Measurements from ENCODE around the gene KLHL34.

- TF ChIP-seq, protein P1, sequence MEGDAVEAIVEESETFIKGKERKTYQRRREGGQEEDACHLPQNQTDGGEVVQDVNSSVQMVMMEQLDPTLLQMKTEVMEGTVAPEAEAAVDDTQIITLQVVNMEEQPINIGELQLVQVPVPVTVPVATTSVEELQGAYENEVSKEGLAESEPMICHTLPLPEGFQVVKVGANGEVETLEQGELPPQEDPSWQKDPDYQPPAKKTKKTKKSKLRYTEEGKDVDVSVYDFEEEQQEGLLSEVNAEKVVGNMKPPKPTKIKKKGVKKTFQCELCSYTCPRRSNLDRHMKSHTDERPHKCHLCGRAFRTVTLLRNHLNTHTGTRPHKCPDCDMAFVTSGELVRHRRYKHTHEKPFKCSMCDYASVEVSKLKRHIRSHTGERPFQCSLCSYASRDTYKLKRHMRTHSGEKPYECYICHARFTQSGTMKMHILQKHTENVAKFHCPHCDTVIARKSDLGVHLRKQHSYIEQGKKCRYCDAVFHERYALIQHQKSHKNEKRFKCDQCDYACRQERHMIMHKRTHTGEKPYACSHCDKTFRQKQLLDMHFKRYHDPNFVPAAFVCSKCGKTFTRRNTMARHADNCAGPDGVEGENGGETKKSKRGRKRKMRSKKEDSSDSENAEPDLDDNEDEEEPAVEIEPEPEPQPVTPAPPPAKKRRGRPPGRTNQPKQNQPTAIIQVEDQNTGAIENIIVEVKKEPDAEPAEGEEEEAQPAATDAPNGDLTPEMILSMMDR (IDR thresholded peaks at IDR 0.05) = no peak
- TF ChIP-seq MAX (IDR thresholded peaks at IDR 0.05; ENCODE audit: low read depth) (no peak), EZH2phosphoT487 (IDR thresholded peaks at IDR 0.05; ENCODE audit: borderline replicate concordance, low read depth) (no peak), RCOR1 (IDR thresholded peaks at IDR 0.05; ENCODE audit: low read length) (no peak), POLR2AphosphoS5 (IDR thresholded peaks at IDR 0.05; ENCODE audit: low read depth, low read length) (no peak), RXRA (IDR thresholded peaks at IDR 0.05; ENCODE audit: borderline replicate concordance, low read depth) (no peak), FOSL2 (IDR thresholded peaks at IDR 0.05; ENCODE audit: borderline replicate concordance, low read depth) (no peak), MXI1 (IDR thresholded peaks at IDR 0.05; ENCODE audit: low read depth, low read length) (no peak), GATA2 (CRISPR knock-in tag; IDR thresholded peaks at IDR 0.05) (no peak), TAF1 (IDR thresholded peaks at IDR 0.05; ENCODE audit: borderline replicate concordance, low read depth, low read length) (no peak), NRF1 (IDR thresholded peaks at IDR 0.05; ENCODE audit: low read depth, low read length) (no peak)
- TF ChIP-seq, protein P2, sequence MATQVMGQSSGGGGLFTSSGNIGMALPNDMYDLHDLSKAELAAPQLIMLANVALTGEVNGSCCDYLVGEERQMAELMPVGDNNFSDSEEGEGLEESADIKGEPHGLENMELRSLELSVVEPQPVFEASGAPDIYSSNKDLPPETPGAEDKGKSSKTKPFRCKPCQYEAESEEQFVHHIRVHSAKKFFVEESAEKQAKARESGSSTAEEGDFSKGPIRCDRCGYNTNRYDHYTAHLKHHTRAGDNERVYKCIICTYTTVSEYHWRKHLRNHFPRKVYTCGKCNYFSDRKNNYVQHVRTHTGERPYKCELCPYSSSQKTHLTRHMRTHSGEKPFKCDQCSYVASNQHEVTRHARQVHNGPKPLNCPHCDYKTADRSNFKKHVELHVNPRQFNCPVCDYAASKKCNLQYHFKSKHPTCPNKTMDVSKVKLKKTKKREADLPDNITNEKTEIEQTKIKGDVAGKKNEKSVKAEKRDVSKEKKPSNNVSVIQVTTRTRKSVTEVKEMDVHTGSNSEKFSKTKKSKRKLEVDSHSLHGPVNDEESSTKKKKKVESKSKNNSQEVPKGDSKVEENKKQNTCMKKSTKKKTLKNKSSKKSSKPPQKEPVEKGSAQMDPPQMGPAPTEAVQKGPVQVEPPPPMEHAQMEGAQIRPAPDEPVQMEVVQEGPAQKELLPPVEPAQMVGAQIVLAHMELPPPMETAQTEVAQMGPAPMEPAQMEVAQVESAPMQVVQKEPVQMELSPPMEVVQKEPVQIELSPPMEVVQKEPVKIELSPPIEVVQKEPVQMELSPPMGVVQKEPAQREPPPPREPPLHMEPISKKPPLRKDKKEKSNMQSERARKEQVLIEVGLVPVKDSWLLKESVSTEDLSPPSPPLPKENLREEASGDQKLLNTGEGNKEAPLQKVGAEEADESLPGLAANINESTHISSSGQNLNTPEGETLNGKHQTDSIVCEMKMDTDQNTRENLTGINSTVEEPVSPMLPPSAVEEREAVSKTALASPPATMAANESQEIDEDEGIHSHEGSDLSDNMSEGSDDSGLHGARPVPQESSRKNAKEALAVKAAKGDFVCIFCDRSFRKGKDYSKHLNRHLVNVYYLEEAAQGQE (IDR thresholded peaks at IDR 0.05; ENCODE audit: low read depth, low read length) = no peak
Observed at GRCh38 chrX:21658152-21658737, at the start of gene KLHL34.

Measured in SK-N-SH (cell line).